Right cardiac atrium (tissue), 5 donors: ENCODE data around the gene IRX1. TPM values are rescaled to one million over a fixed set of nuclear protein-coding genes. Genes with fewer than 3 reads are reported as not detected.

ENCODE experiments used
- ATAC-seq, 2 donors: fragments of 200-7000 bp; cut with Tn5 transposase; one replicate each; pipeline versions ENCODE4 v1.8.0 to v1.9.1; 2020; ENCODE audit warnings: moderate library complexity in 2 of 2, mild to moderate bottlenecking in 1 of 2
- DNase-seq, 3 donors: peaks; one replicate each; pipeline ENCODE4 v3.0.0-alpha.2; 2020
- H3K27ac ChIP-seq: one replicate; pipeline ENCODE4 v1.5.1; 2013; ENCODE audit warnings: mild to moderate bottlenecking, low read length, control low read depth, moderate library complexity
- H3K27me3 ChIP-seq: one replicate; pipeline ENCODE4 v1.6.1; 2013; ENCODE audit not compliant: control insufficient read depth, insufficient read depth
- H3K4me1 ChIP-seq: one replicate; pipeline ENCODE4 v1.6.1; 2013; ENCODE audit warnings: low read length; ENCODE audit not compliant: control insufficient read depth, insufficient read depth
- H3K4me3 ChIP-seq: one replicate; pipeline ENCODE4 v1.5.1; 2013; ENCODE audit warnings: low read length, control low read depth
- H3K9me3 ChIP-seq: one replicate; pipeline ENCODE4 v1.6.1; 2013; ENCODE audit warnings: low read length; ENCODE audit not compliant: control insufficient read depth
- WGBS: extraction: QIAGEN DNeasy Blood & Tissue Kit; methylation state at CpG from one replicate; pipeline ENCODE4 v1.1.7; 2013; 5-methylcytosine and 5-hydroxymethylcytosine counted together
- intact Hi-C, 4 donors: fragments of 100-400 bp; cut with DNase I; formaldehyde crosslinking; loops; one replicate each; pipeline versions ENCODE4 v1.11.0 to v1.14.0; 2022 to 2023
- long read RNA-seq, 4 donors: library from polyadenylated mRNA; unstranded; transcript quantifications; one replicate each; pipeline ENCODE4 v2.0.0, GENCODE V29; 2020 to 2021
- polyA plus RNA-seq: library from polyadenylated mRNA; stranded (reverse); fragments of 200-250 nt; gene quantifications from one replicate; pipeline ENCODE4 v1.2.3, GENCODE V29; 2013
- total RNA-seq, 4 donors: library from RNA; stranded (reverse); fragmentation: NEBNext Ultra II Directional; extraction: Animal tissue kit (Norgen Biotek cat#: 25700); gene quantifications; one replicate each; pipeline ENCODE4 v1.2.1, GENCODE V29; 2021
- donor health status: healthy with polysubstance abuse.
- donor health status: DM: no; HTN: yes; CAD: no.
- donor health status: DM: no; HTN: no; CAD: no.
- donor health status: DM: no; HTN: yes; CAD: no; lungs with severe emphysema.
- donor health status: DM: yes; HTN: yes; CAD: no.

IRX1 gene
- not detected for total RNA-seq
- polyA plus RNA-seq: 0.05 TPM
- long read RNA-seq, donor 1: 0 reads
- long read RNA-seq, donor 2: 0 reads
- long read RNA-seq, donor 3: 0 reads
- long read RNA-seq, donor 4: 0 reads

GRCh38 chr5:3595006-3595961 lies at the start of gene IRX1:
Gene IRX1, plus strand, starts transcription at chr5:3595832. Its CDS starts 274 bp downstream, at chr5:3596106.
- intact Hi-C loops: no loop called here
- no peaks in the 10 kb centered on the region for H3K4me1 ChIP-seq
- 2% methylated on average over 106 of the region's 106 CpGs for WGBS
- H3K4me3 ChIP-seq: peak within 1 kb of the TSS; percentile 16
- ATAC-seq (no peak), DNase-seq (no peak)
- H3K27ac ChIP-seq: no peak within 1 kb of the TSS
- H3K9me3 ChIP-seq: no peaks in the 10 kb centered on the region
- H3K27me3 ChIP-seq: no peaks in the 10 kb centered on the region

DNA sequence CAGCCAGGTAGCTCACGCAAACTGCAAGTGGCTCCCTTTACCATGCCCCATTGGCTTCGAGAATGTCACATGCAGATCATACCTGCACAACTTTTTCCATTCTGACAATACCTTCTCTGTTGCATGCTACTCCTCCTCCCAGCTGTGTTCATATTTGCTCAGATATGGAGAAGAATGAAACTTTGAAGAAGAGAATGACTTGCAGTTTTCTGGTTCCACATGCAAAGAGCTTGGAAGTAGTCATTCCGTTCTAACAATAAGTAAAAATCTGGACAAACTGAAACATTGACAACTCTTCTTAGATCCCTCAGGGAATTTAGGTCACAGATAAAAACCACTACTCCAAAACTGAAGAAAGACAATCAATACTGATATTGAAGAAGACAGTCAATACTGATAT lies 49.6 kb upstream of the IRX1 start:
- Histone ChIP-seq H3K27me3 (no peaks in the 10 kb centered on the region), H3K9me3 (peaks cover 3% of the 10 kb centered on the region), H3K4me3 (no peak overlapping the region), H3K4me1 (no peaks in the 10 kb centered on the region), H3K27ac (no peak overlapping the region)
- DNase-seq: no peak
- no peak for ATAC-seq
- WGBS: 76% methylated on average over 3 of the region's 3 CpGs
- intact Hi-C loops: no loop called here

DNA sequence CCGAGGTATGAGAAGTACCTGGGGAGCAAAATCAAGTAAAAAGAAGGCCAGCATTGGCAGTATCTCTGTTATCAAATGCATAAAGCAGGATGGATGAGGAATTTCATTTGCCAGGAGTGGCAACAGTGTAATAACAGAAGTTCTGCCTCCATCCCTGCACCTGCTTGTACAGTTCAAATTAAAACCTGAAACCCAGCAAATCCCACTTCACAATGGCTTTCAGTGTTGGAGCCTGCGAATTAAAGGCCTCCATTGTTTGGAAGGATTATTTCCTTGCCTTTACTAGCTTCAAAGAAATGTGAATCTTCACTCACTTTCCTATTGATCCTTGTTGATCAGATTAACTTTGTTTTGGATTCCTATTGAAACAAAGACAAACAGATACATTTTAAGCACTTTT lies 31.5 kb upstream of the IRX1 start:
- H3K4me3 ChIP-seq: no peak overlapping the region
- no peaks in the 10 kb centered on the region for H3K4me1 ChIP-seq
- H3K27ac ChIP-seq: no peak overlapping the region
- H3K27me3 ChIP-seq: no peaks in the 10 kb centered on the region
- intact Hi-C loops: no loop called here
- DNase-seq: no peak
- 56% methylated on average over 2 of the region's 2 CpGs for WGBS
- no peak for ATAC-seq
- peaks cover 13% of the 10 kb centered on the region for H3K9me3 ChIP-seq

- ATAC-seq: no peak
- no peak overlapping the region for H3K4me3 ChIP-seq
- intact Hi-C loops: no loop called here
- H3K27me3 ChIP-seq: no peaks in the 10 kb centered on the region
- H3K27ac ChIP-seq: no peak overlapping the region
- no peak for DNase-seq
- 71% methylated on average over 9 of the region's 9 CpGs for WGBS
- no peaks in the 10 kb centered on the region for H3K4me1 ChIP-seq
- H3K9me3 ChIP-seq: peaks cover 13% of the 10 kb centered on the region
Observed at GRCh38 chr5:3564827-3565518, 30.7 kb upstream of the IRX1 start.

DNA sequence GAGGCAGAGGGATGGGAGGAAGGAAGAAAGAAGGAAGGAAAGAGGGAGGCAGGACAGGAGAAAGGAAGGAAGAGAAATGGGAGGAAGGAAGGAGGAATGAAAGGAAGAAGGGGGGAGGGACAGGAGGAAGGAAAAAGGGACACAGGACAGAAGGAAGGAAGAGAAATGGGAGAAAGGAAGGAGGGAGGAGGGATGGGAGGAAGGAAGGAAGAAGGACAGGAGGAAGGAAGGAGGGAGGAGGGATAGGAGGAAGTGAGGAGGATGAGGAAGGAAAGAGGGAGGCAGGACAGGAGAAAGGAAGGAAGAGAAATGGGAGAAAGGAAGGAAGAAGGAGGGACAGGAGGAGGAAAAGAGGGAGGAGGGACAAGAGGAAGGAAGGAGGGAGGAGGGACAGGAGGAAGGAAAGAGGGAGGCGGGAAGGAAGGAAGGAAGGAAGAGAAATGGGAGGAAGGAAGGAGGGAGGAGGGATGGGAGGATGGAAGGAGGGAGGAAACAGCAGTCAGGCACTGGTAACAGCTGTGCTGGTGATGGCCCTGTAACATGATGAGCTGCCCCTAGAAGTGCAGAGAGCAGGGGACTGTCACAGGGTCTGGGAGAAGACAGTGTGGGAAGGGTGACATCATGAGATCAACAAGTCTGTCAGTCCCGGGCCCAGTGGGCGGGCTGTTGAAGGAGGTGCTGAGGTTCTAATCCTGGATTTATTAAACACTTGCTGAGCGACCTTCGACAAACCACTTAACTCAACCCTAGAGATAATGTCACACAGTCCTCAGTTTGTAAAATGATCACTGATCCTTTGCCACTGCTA lies 10.7 kb upstream of the IRX1 start:
- no peak for DNase-seq
- peaks cover 11% of the 10 kb centered on the region for H3K9me3 ChIP-seq
- intact Hi-C loops: no loop called here
- WGBS: 52% methylated on average over 5 of the region's 5 CpGs
- no peak overlapping the region for H3K4me3 ChIP-seq
- H3K27ac ChIP-seq: no peak overlapping the region
- no peak for ATAC-seq
- no peaks in the 10 kb centered on the region for H3K27me3 ChIP-seq
- H3K4me1 ChIP-seq: no peaks in the 10 kb centered on the region

- peaks cover 2% of the 10 kb centered on the region for H3K9me3 ChIP-seq
- ATAC-seq (no peak), DNase-seq (no peak)
- no peaks in the 10 kb centered on the region for H3K27me3 ChIP-seq
- H3K4me3 ChIP-seq: no peak overlapping the region
- WGBS: 4% methylated on average over 51 of the region's 51 CpGs
- no peak overlapping the region for H3K27ac ChIP-seq
- intact Hi-C loops: no loop called here
- H3K4me1 ChIP-seq: no peaks in the 10 kb centered on the region
Observed at GRCh38 chr5:3590161-3590966, 5.3 kb upstream of the IRX1 start.

DNA sequence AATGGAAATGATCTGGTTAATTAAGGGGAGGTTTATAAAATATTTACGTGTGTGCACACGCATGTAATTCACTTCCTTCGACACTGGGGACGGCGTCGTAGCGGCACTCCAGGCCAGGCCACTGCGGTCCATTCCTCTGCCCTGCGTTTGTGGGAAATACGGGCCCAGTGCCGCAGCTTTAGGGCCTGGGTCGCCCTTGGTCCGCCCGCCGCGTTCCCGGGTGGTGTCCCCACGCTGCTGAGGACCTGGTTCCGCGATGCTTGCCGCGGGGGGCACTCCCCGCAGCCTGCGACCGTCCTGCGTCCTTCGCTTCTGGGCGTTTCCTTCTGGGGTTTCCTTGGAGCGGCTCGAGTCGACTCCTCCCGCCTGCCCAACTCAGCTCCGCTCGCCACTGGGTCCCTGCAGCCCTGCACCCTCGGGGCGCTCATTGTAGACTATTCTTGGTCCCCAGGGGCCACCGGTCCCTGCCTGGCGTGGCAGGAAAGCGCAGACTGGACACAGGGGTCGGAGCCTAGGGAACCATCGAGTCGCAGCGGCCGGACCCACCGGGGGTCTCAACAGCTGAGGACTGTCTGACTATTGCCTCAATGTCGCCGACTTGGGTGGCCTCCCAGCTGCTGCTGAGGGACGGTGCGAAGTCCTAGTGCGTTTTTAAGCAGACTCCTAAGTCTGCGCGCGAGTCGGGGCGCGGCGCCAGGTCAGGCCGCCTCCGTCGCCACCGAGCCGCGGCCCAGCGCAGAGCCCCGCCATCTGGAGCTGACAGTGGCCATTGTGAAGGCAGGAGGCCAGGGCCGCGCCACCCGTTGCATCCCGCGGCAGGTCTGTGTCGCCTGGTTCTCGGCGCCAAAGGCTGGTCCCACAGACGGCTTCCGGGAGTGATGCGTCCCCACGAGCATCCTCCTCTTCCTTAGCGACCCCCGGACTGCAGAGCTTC lies 4.4 kb upstream of the IRX1 start:
- Histone ChIP-seq H3K4me3 (no peak overlapping the region), H3K27me3 (no peaks in the 10 kb centered on the region), H3K9me3 (peaks cover 2% of the 10 kb centered on the region), H3K27ac (no peak overlapping the region), H3K4me1 (no peaks in the 10 kb centered on the region)
- ATAC-seq (no peak), DNase-seq (no peak)
- WGBS: 1% methylated on average over 79 of the region's 79 CpGs
- intact Hi-C loops: no loop called here

DNA sequence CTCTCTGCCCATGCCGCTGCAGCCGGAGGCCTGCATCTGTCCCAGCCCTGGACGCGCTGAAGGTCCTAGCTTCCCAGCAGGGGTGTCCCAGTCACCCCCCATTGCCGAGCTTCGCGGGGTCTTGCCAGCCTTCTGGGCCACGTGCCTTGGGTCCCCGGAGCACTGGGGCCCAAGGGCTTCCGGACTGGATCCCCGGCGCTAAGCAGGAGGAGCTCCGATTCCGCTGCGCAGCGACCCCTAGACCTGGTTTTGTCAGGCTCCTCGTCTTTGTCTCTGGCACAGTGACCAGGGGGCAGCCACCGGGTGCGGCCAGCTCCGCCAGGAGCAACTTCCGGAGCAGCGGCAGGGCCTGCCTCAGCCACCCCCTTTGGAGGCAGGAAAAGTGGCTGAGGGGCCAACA lies 3.3 kb upstream of the IRX1 start:
- ATAC-seq: no peak
- no peaks in the 10 kb centered on the region for H3K4me1 ChIP-seq
- 4% methylated on average over 22 of the region's 22 CpGs for WGBS
- no peak overlapping the region for H3K4me3 ChIP-seq
- DNase-seq: no peak
- H3K27me3 ChIP-seq: no peaks in the 10 kb centered on the region
- intact Hi-C loops: no loop called here
- H3K9me3 ChIP-seq: no peaks in the 10 kb centered on the region
- no peak overlapping the region for H3K27ac ChIP-seq

GRCh38 chr5:3593771-3594509 lies 1.7 kb upstream of the IRX1 start:
- Histone ChIP-seq H3K4me3 (no peak overlapping the region), H3K27ac (no peak overlapping the region), H3K9me3 (no peaks in the 10 kb centered on the region), H3K4me1 (no peaks in the 10 kb centered on the region), H3K27me3 (no peaks in the 10 kb centered on the region)
- DNase-seq: no peak
- no peak for ATAC-seq
- intact Hi-C loops: no loop called here
- WGBS: 4% methylated on average over 28 of the region's 28 CpGs
